ENCODE results near the gene TUBB2A.

TUBB2A gene

GRCh38 chr6:3157131-3157933 lies at the start of gene TUBB2A:
TSS of gene TUBB2A (minus strand) at chr6:3157544. CDS start at chr6:3157463, 81 bp downstream.
- peak; percentile 44 for TF ChIP-seq CTCF (IDR thresholded peaks at IDR 0.05; ENCODE audit: control insufficient read depth, extremely low read depth, insufficient read depth)
- DNase-seq (ENCODE audit: low read depth): no peak

GRCh38 chr6:3206339-3207015 lies 49.1 kb upstream of the TUBB2A start:
- H3K4me3 ChIP-seq (ENCODE audit: low read depth, low read length): no peak overlapping the region
- DNase-seq (ENCODE audit: low read depth): no peak
- TF ChIP-seq CTCF (IDR thresholded peaks at IDR 0.05; ENCODE audit: control insufficient read depth, extremely low read depth, insufficient read depth): no peak

More at GRCh38 chr6:3157131-3157933, at the start of gene TUBB2A:
- peak within 1 kb of the TSS; percentile 68 for H3K4me3 ChIP-seq (ENCODE audit: low read depth, low read length)

GRCh38 chr6:3205913-3206312 lies 48.6 kb upstream of the TUBB2A start:
- no peak for DNase-seq (ENCODE audit: low read depth)

GRCh38 chr6:3204921-3205320 lies 47.6 kb upstream of the TUBB2A start:
- no peak for DNase-seq (ENCODE audit: low read depth)
- H3K4me3 ChIP-seq (ENCODE audit: low read depth, low read length): no peak overlapping the region
- no peak for TF ChIP-seq CTCF (IDR thresholded peaks at IDR 0.05; ENCODE audit: control insufficient read depth, extremely low read depth, insufficient read depth)

More at GRCh38 chr6:3205913-3206312, 48.6 kb upstream of the TUBB2A start:
- H3K4me3 ChIP-seq (ENCODE audit: low read depth, low read length): no peak overlapping the region
- TF ChIP-seq CTCF (IDR thresholded peaks at IDR 0.05; ENCODE audit: control insufficient read depth, extremely low read depth, insufficient read depth): no peak

- no peak overlapping the region for H3K4me3 ChIP-seq (ENCODE audit: low read depth, low read length)
- no peak for TF ChIP-seq CTCF (IDR thresholded peaks at IDR 0.05; ENCODE audit: control insufficient read depth, extremely low read depth, insufficient read depth)
- no peak for DNase-seq (ENCODE audit: low read depth)
Measured at GRCh38 chr6:3202999-3203696, 45.8 kb upstream of the TUBB2A start.

- no peak for DNase-seq (ENCODE audit: low read depth)
- no peak overlapping the region for H3K4me3 ChIP-seq (ENCODE audit: low read depth, low read length)
- no peak for TF ChIP-seq CTCF (IDR thresholded peaks at IDR 0.05; ENCODE audit: control insufficient read depth, extremely low read depth, insufficient read depth)
Measured at GRCh38 chr6:3201388-3201787, 44.0 kb upstream of the TUBB2A start.

Measured in LNCaP clone FGC (cell line).